HEK293 (cell line): Measurements from ENCODE around the gene IQCH.

Source experiments
- ZNF629 ChIP-seq: fragments of 450-650 bp; formaldehyde crosslinking; IDR thresholded peaks from 2 replicates; pipeline ENCODE4 v1.5.1; 2017; ENCODE audit warnings: missing biosample characterization, missing genetic modification characterization
- ZNF791 ChIP-seq: fragments of 450-650 bp; formaldehyde crosslinking; IDR thresholded peaks from 2 replicates; pipeline ENCODE4 v1.5.1; 2016; ENCODE audit warnings: missing biosample characterization, missing genetic modification characterization
- TF ChIP-seq, protein P1 (sequence below): fragments of 450-650 bp; formaldehyde crosslinking; IDR thresholded peaks from 2 replicates; pipeline ENCODE4 v1.5.1; 2016; ENCODE audit warnings: missing biosample characterization, missing genetic modification characterization
- TF ChIP-seq, protein P2 (sequence below): fragments of 450-650 bp; formaldehyde crosslinking; IDR thresholded peaks from 2 replicates; pipeline ENCODE4 v1.5.1; 2016; ENCODE audit warnings: missing biosample characterization, missing genetic modification characterization

DNA sequence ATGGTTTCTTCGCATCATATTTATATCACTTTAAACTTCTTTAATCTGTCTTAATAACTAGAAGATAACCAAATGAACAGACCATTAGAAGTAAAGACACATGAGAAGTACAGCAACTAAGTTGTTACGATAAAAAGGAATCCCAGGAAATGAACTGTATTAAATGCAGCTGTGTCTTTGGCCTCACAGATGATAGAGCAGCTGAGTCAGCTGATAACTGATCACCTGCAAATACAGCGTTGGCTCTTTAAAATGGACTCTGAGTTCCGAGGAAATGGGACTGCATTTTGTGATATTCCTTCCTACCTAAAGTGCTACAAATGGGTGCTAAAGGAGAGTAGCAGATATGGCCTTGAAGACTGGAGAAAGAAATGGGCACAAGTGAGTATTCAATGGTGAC is 145.3 kb downstream of the IQCH start:
- TF ChIP-seq ZNF629 (tag by site-specific recombination), result no peak
- TF ChIP-seq, protein P1, sequence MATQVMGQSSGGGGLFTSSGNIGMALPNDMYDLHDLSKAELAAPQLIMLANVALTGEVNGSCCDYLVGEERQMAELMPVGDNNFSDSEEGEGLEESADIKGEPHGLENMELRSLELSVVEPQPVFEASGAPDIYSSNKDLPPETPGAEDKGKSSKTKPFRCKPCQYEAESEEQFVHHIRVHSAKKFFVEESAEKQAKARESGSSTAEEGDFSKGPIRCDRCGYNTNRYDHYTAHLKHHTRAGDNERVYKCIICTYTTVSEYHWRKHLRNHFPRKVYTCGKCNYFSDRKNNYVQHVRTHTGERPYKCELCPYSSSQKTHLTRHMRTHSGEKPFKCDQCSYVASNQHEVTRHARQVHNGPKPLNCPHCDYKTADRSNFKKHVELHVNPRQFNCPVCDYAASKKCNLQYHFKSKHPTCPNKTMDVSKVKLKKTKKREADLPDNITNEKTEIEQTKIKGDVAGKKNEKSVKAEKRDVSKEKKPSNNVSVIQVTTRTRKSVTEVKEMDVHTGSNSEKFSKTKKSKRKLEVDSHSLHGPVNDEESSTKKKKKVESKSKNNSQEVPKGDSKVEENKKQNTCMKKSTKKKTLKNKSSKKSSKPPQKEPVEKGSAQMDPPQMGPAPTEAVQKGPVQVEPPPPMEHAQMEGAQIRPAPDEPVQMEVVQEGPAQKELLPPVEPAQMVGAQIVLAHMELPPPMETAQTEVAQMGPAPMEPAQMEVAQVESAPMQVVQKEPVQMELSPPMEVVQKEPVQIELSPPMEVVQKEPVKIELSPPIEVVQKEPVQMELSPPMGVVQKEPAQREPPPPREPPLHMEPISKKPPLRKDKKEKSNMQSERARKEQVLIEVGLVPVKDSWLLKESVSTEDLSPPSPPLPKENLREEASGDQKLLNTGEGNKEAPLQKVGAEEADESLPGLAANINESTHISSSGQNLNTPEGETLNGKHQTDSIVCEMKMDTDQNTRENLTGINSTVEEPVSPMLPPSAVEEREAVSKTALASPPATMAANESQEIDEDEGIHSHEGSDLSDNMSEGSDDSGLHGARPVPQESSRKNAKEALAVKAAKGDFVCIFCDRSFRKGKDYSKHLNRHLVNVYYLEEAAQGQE (tag by site-specific recombination), result no peak
- no peak for TF ChIP-seq ZNF791 (tag by site-specific recombination)
- TF ChIP-seq, protein P2, sequence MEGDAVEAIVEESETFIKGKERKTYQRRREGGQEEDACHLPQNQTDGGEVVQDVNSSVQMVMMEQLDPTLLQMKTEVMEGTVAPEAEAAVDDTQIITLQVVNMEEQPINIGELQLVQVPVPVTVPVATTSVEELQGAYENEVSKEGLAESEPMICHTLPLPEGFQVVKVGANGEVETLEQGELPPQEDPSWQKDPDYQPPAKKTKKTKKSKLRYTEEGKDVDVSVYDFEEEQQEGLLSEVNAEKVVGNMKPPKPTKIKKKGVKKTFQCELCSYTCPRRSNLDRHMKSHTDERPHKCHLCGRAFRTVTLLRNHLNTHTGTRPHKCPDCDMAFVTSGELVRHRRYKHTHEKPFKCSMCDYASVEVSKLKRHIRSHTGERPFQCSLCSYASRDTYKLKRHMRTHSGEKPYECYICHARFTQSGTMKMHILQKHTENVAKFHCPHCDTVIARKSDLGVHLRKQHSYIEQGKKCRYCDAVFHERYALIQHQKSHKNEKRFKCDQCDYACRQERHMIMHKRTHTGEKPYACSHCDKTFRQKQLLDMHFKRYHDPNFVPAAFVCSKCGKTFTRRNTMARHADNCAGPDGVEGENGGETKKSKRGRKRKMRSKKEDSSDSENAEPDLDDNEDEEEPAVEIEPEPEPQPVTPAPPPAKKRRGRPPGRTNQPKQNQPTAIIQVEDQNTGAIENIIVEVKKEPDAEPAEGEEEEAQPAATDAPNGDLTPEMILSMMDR (tag by site-specific recombination), result no peak
